GM19372 (cell line): Measurements from ENCODE around the gene WDR89.
"Not testable (repeated sequence)": the region's sequence is repeated elsewhere in the genome, so short reads cannot be mapped to it uniquely, and the experiment has no call there.

Experiments
- ATAC-seq: cut with Tn5 transposase; IDR thresholded peaks from one replicate; pipeline ENCODE4 v1.9.1; 2021; ENCODE audit warnings: mild to moderate bottlenecking, low read depth, moderate library complexity; ENCODE audit not compliant: unreplicated experiment

Gene WDR89

DNA sequence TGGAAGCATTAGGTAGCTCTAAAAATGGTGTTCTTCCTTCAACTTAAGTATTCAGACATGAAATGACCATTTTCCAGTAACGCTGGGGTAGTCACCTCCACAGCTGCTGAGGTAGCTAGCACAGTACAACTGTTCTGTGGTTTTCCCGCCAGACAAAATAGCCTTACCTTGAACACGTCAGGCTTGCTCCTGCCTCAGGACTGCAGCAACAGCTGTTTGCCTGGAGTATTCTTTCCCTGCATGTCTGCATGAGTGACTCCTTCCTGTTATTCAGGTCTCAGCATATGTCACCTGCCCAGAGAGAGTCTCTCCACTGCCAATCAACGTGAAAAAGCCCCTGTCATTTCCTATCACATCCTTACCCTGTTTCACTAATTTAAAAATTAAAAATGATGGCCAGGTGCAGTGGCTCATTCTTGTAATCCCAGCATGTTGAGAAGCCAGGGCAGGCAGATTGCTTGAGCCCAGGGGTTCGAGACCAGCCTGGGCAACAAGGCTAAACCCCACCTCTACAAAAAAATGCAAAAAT is 37.9 kb downstream of the WDR89 start:
- ATAC-seq = no peak

GRCh38 chr14:63598807-63599206 is 42.9 kb downstream of the WDR89 start:
- ATAC-seq = no peak

DNA sequence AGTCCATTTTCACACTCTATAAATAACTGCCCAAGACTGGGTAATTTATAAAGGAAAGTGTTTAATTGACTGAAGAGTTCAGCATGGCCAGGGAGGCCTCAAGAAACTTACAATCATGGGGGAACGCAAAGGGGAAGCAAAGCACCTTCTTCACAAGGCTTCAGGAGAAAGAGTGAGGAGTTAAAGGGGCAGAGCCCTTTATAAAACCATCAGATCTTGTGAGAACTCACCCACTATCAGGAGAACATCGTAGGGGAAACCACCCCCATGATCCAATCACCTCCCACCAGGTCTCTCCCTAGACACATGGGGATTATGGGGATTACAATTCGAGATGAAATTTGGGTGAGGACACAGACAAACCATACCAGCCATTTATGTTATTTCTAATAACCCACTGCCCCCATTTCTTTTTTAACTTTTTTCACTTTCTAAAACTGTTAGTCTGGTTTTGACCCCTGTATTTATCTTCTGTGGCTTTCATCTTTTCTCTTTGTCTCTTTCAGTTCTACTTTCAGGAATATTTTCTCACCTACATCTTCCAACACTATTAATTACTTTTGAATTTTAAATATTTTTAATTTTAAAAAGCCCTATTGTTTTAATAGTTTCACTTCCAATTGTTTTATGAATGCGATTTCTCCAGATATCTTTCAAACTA is 44.5 kb downstream of the WDR89 start:
- no peak for ATAC-seq

GRCh38 chr14:63594455-63595372 is 47.0 kb downstream of the WDR89 start:
- ATAC-seq = no peak

DNA sequence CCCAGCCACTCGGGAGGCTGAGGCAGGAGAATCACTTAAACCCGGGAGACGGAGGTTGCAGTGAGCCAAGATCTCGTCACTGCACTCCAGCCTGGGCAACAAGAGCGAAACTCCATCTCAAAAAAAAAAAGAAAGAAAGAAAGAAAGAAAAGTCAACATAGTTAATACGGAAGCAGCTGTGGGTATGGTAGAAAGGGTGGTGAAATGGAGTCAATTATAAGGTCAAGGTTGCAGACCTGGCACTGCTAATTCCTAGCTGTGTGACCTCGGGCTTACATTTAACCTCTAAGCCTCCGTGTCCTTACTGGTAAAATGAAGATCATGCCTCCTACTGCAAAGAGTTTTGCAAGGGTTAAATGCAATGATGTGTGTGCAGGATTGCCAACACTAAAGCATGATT is 58.6 kb downstream of the WDR89 start:
- not testable (repeated sequence) for ATAC-seq

DNA sequence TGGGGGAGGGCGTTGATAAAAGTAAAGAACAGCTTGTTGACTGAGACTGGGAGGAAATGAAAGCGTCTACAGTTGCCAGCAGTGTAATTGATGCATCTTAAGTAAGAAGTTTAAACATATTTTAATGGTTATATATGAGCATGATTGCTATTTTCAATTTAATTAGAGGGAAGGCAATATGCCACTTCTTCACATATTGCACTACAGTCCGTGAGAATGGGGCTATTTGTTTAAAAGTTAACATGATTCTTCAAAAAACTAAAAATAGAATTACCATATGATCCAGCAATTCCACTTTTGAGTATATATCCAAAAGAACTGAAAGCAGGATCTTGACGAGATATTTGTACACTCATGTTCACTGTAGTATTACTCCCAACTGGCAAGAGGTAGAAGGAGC is 60.2 kb downstream of the WDR89 start:
- ATAC-seq = no peak

GRCh38 chr14:63578300-63578699 is 63.4 kb downstream of the WDR89 start:
- ATAC-seq = no peak

GRCh38 chr14:63573581-63573980 is 68.1 kb downstream of the WDR89 start:
- no peak for ATAC-seq

DNA sequence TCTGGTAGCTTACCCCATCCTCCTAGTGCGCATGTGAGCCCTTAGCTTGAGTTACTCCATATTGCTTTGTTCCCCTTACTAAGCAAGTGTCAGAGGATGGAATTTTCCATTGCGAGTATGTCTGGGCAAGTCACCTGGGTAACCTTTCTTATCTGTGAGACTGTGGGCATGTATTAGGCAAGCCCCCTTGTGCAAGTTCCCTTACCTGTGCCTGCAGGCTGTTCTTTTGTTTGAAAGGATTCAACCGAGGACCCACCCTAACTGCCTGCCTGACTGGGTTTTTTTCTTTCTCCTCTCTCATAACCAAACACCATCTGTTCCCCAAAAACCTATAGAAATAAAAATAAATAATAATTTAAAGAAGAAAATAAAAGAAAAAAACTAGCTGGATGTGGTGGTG is 76.2 kb downstream of the WDR89 start:
- ATAC-seq = no peak

- no peak for ATAC-seq
These were observed 77.4 kb downstream of the WDR89 start for GRCh38 chr14:63564318-63564717.

DNA sequence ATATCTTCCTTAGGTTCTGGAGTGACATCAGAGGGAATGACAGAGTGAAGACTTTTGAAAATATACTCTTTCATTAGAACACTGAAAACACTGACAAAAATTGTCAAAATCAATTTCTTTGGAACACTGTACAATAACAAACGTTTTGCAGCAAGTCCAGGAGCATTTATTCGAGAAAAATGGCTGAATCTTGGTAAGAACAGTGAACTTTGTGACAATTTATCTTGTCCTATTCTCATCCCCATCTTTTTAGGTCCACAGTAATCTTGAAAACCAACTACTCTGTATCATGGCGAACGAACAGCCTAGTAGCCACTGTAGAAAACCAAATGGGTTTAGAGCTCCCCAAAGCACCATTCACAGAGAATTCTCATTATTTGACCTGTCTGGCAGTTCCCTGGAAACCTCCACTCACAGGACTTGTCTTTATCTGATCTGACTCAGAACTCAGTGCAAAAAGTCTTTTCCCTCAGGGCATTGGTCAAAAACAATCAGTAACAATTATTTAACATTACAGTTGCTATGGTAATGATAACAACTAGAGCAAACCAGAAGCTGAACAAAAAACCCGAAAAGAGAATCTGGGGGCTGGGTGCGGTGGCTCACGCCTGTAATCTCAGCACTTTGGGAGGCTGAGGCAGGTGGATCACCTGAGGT is 78.2 kb downstream of the WDR89 start:
- no peak for ATAC-seq

DNA sequence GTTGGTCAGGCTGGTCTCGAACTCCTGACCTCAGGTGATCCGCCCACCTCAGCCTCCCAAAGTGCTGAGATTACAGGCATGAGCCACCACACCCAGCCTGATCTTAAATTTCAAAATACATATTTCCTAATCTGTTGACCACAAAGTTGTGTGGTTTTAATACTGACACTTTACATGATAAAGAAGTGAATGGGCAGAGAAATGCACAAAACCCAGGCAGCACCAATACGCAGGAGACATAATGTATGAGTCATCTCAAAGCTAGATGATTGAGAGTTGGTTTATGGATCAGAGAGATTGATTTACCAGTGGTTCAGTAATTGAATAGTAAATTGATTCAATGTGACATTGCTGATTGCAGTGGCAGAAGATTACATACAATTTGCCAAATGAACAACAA is 79.3 kb downstream of the WDR89 start:
- no peak for ATAC-seq

GRCh38 chr14:63555572-63555971 is 86.1 kb downstream of the WDR89 start:
- no peak for ATAC-seq

DNA sequence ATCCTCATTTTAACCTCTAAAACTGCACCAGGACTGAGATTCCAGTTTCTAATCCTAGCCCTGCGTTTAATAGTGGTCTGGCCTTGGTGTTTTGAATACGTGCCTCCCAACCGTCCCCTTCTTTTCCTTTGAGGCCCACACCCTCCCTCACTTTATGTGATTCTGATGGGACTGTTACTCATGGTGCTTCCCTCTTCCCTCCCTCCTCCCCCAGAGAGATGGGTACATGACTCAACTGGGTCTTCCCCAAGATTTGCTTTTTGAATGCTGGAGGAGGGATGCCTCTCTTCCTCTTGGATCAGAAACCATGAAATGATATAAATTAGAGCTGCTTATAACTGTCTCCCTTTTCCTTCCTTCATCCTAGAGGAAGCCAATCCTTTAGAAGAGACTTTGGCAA is 90.3 kb downstream of the WDR89 start:
- ATAC-seq = no peak

GRCh38 chr14:63547798-63548335 is 93.8 kb downstream of the WDR89 start:
- ATAC-seq = no peak
